Renal pelvis (tissue), 12 donors: ENCODE data around the gene SUN3. TPM values are rescaled to one million over a fixed set of nuclear protein-coding genes. Genes with fewer than 3 reads are reported as not detected.
A peak's percentile ranks its signal among the peaks of the same experiment; 100 is the strongest.

Experiments
- DNase-seq: peaks from one replicate; pipeline ENCODE4 v3.0.0-alpha.2; 2013
- long read RNA-seq, 16 experiments: transcript quantifications; one replicate each; lab custom pipeline, GENCODE V29; 2026
- polyA plus RNA-seq, 3 donors: library from polyadenylated mRNA; unstranded; fragments of 120-200 nt; gene quantifications; one replicate each; pipeline ENCODE4 v1.2.1, GENCODE V29; 2013; ENCODE audit not compliant: insufficient read length in 3 of 3

The SUN3 gene
- polyA plus RNA-seq: under 1 TPM; 0.22 to 0.39 (median 0.26) TPM
- long read RNA-seq, donor 1: 0 reads
- long read RNA-seq, donor 2: 0 reads
- long read RNA-seq, donor 3: 0 reads
- long read RNA-seq, donor 4: 0 reads
- long read RNA-seq, donor 5: 0 reads
- long read RNA-seq, donor 6: 0 reads
- long read RNA-seq, donor 7: 0 reads
- long read RNA-seq, donor 8: 0 reads
- long read RNA-seq, donor 9: 0 reads
- long read RNA-seq, donor 10: 0 reads
- long read RNA-seq, donor 11: 0 reads
- long read RNA-seq, donor 12: 0 reads
- long read RNA-seq, donor 13: 0 reads
- long read RNA-seq, donor 14: 0 reads
- long read RNA-seq, donor 15: 0 reads
- long read RNA-seq, donor 16: 0 reads

DNA sequence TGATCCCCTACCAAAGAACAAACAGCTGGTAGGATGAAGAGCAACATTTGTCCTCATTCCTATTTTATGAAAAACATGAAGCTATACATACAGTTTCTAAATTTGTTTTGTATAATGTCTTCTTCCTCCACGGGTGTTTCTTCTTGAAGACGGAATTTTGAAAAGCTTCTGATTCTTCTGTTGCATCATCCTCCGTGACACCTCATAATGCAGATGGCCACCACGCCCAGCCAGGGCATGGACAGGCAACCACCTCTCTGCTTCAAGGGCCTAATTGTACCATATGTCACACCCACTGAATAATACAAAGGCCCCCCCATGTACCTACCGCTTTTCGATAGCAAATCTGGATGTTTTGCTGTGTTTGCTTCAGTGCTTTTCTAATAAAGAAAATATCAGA is at the start of gene SUN3:
Gene SUN3 (minus strand): TSS at position 170 of the 400 bp plus-strand sequence. CDS start 169 bp downstream, at position 1.
- DNase-seq: no peak

GRCh38 chr7:48078470-48078869 is 49.6 kb upstream of the SUN3 start:
- DNase-seq: no peak

- DNase-seq: no peak
Measured at GRCh38 chr7:48077423-48077822, 48.5 kb upstream of the SUN3 start.

GRCh38 chr7:48074204-48074654 is 45.3 kb upstream of the SUN3 start:
- DNase-seq: no peak

- no peak for DNase-seq
Measured at GRCh38 chr7:48067475-48067874, 38.6 kb upstream of the SUN3 start.

DNA sequence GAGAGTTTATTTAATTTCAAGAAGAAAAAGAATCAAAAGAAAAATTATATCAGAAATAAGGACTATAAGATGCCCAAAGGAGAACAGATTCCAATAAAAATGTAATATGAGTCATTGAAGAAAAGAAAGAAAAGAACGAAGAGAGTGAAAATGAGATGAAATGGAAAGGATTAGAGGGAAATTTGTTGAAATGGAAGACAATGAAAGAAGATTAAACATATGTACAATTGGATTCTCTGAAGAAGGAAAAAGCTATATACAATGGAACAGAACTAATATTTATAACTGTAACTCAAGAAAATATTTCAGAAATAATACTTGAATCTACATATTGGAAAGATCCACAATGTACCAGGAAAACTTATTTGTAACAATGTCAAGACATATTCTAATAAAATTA is 35.1 kb upstream of the SUN3 start:
- DNase-seq: no peak

GRCh38 chr7:48059706-48060105 is 30.8 kb upstream of the SUN3 start:
- no peak for DNase-seq

DNA sequence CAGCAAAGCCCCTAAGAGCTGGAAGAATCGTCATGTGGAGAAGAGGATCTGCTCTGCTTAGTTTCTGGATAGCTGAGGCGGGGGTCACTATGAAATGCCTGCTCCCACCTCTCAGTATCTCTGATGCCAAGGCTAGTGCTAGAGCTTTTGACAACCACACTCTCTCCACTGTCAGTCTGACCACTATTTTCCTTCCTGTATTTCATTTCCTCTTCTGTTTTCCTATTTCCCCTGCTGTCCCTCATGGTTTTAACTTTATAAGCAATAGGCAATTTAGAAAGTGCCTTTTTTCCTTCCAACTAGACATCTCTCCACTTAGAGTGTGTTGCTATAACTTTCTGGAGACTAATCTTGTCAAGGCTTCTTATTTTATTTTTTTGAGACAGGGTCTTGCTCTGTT is 30.1 kb upstream of the SUN3 start:
- no peak for DNase-seq

GRCh38 chr7:48053736-48054135 is 24.8 kb upstream of the SUN3 start:
- DNase-seq: no peak

GRCh38 chr7:48052748-48053147 is 23.8 kb upstream of the SUN3 start:
- DNase-seq: no peak

GRCh38 chr7:48049850-48050249 is 20.9 kb upstream of the SUN3 start:
- no peak for DNase-seq

DNA sequence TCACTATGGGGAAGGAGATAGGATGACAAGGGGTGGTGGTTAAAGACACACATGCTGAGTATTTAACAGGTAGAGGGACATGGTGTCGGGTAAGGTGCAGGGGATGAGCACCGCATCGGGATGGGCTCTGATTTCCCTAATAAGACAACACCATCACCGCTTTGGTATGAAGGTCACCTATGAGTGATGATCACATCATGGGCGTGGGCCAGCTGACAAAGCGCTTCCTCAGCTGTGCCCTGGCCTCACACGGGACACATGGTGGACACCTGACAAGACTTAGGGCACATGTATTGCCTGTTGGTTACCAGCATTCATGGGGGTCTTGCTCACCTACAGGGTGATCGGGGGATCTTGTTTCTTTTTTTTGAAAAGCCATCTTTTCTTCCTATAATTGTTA is 19.2 kb upstream of the SUN3 start:
- no peak for DNase-seq

GRCh38 chr7:48046458-48046857 is 17.6 kb upstream of the SUN3 start:
- DNase-seq: no peak

DNA sequence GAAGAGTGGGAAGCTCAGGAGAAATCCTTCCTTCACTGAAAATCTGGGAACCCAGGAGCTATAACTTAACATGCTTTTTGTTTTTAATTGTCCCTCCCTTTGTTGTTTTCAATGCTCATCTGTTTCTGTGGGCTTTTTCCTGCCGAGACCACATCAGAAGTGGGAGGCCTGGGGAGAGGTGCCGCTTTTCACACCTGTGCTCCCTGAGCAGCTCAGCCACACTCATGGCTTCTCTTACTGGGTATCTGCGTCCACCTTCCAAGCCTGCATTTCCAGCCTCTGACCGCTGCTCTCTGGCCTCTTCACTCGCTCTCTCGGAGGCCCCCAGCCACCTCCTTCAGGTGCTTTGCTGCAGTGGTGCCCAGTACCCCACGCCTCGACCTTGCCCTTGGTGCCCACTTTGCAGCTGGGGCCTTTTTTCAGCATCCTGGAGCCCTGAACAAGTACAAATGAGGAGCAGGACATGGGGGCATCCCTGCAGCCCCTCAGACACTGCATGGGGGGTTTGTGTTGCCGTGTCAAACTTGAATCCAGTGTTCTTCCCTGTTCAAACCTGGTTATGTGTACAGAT is 16.4 kb upstream of the SUN3 start:
- DNase-seq: no peak

DNA sequence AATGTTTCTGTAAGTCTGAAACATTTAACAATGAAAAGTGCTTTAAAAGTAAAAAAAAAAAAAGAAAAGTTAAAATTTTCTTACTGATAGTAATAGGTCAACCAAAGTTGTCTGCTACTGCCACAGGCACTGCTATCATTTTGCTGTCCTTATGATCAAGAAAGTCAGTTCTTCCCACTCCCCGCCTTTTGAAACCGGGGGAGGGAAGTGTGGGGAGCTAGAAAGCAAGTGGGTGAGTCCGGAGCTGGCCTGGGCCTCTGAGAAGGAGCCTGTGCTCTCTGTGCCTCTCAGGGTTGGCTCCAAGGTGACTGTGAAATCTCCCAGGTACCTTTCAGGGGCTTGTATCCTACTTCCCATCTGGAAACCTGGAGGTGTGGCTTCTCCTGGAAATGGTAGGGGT is 13.7 kb upstream of the SUN3 start:
- no peak for DNase-seq

GRCh38 chr7:48042216-48042615 is 13.3 kb upstream of the SUN3 start:
- no peak for DNase-seq

GRCh38 chr7:48041653-48041970 is 12.7 kb upstream of the SUN3 start:
- DNase-seq: no peak

DNA sequence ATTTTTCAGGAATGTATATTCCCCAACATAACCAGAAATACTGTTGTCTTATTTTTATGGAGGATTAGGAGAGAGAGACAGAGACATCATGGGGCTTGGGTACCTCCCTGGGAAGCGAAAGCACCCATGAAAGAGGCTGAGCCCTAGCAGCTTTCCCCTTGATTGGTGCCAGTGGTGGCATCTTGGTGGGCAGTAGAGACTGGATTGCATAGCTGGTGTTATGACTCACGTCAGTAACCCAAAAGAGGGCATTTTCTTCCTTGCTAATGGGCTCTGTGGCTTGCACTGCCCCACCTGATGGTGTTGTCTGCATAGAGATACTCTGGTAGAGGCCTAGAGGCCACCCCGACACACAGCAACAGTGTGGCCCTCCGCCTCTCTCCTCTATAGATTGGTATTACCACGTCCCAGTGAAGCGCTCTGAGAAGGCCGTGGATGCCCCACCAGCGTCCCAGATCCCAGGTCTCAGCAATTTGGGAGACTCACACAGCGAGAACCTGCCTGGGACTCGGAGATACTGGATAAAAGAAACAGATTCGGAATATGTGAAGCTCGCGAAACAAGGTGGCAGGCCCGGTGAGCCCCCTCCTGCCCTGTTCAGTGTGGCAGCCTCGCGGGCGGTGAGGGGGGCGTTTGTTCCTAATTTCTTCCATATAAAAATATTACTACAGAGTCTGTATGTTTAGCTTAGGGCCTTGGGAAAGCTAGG is 12.2 kb upstream of the SUN3 start:
- no peak for DNase-seq

DNA sequence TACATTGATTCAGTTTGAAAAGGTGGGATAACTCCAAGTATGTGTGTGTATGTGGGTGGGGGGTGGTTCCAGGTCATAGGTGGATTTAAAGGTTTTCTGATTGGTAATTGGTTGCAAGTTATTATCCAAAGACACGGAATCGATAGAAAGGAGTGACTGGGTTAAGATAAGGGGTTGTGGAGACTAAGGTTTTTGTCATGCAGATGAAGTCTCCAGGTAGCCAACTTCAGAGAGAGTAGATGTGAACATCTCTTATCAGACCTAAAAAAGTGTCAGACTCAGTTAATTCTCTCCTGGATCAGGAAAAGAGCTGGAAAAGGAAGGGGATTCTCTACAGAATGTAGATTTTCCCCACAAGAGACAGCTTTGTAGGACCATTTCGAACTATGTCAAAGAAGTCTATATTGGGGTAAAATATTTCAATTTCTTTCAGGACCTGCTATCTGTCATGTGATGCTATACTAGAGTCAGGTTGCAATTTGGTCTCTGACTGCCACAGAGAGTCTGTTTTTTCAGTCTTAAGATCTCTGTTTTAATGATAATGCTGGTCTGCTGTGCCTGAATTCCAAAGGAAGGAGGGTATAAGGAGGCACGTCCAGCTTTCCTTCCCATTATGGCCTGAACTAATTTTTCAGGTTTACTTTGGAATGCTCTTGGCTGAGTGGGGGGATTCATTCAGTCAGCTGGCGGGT is 10.1 kb upstream of the SUN3 start:
- DNase-seq: no peak

DNA sequence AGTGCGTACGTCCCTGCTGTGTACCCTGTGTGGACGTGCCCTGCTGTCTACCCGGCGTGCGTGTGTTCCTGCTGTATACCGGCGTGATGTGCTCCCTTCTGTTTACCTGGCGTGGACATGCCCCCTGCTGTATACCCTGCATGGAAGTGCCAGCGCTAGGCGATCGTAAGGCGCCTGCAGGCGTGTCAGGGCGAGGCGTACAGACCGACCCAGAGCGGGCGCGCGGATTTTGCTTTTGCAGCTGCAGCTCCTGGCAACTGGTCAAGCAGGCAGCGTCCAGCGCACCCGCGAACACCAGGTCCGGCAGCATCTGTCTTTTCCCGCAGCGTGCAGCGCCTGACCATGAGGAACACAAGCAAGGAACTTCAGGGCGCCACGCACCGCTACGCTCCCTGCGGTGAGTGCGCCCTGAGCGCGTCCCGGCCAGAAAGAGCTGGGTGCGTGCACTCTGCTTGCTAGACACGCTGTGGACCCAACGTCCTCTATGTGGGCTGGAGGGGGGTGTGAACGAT is 7.1 kb upstream of the SUN3 start:
- peak; percentile 30 for DNase-seq

DNA sequence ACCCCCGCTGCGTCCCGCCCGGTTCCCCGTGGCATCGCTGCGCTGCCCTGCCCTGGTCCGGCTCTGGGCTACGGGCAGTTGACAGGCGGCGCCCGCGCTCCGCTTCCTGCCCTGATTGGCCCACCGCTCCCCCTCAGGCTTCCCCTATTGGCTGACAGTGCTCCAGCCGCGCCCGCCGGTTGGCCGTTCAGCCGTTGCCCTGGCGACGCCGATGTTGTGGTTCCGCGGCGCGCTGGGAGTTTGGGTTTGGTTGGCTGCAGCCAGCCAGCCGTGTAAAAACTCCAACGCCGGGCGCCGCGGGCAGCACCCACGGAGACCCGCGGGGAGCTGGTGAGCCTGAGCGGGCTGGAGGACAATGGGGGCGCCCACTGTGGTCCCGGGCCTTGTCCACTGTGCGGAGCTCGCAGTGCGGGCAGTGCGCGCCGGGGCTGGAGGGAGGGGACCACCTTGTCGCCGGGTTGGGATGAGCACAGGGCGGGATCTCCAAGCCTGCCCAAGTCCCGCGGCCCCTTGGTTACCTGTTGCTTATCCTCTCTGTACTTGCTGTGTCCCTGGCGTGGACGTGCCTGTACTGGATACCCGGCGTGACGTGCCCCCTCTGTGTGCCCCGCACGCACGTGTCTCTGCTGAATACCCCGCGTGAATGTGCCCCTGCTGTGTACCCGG is 6.5 kb upstream of the SUN3 start, which contains the start of gene C7orf57:
Gene C7orf57 (plus strand): TSS at position 243 of the 666 bp plus-strand sequence. CDS start 766 bp downstream, outside the sequence.
- peak; percentile 87 for DNase-seq

GRCh38 chr7:48033922-48034321 is 5.0 kb upstream of the SUN3 start:
- no peak for DNase-seq
